ENCODE results near the gene MELTF.

The MELTF gene

GRCh38 chr3:197026481-197026866, 3.1 kb downstream of the MELTF start:
- DNase-seq: no peak

DNA sequence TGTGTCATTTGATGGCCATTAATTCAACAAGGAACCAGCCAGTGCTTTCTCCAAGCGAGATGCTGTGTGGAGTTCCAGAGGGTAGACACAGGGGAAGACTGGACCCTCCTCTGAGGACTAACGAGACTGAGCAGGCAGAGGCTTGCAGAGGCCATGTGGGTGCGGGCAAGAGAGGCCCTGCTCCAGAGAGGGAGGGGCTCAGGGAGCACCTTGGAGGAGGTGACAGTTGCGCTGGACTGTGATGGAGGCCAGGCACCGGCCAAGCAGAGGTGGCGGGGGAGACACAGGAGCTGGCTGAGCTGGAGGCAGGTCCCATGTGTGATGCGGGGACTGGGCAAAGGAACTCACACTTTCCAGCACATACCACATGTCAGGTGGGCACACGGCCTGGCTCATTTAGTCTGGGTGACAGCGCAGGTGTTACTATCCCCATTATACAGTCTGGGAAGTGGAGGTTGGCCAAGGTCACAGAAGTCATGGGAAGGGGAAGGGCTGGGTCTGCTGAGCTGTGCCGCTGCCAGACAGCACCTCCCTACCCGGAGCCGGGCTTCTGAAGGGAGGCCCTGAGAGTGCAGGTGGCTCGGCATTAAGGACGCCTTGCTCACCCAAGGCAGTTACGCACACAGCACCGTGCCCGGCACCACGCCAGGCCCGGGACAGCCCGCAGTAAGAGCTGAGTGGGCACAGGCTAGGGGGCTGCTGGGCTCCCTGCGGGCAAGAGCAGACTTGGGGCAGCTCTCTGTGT, 3.7 kb downstream of the MELTF start:
- no peak for DNase-seq

GRCh38 chr3:197024881-197025735, 4.5 kb downstream of the MELTF start:
- DNase-seq: no peak

DNA sequence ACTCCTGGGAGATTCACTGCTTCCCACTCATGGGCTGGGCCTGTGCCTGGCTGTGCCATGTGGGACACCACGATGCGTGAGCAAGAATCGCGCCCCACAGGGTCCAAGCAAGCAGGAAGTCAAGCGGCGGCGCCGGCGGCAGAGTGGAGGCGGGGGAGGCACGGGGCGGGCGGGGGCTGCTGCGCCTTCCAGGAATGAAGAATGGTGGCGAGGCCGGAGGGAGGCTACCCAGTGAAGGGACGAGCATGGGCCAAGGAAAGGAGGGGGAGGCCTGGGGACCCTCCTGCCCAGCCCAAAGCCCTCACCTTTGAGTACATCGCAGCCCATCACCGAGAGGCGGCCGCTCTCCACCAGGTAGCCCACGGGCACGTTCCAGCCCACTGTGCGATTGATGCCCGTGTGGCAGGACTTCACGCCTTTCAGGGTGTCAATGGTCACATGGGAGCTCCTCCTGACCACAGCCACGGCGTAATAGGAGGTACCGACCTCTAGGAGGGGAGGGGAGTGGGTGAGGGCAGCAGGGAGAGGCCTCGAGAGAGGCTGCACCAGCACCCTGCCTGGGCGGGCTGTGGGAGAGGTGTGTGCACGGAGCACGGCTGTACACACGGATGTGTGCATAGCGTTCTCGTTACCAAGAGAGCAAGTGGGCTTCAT, 5.5 kb downstream of the MELTF start:
- DNase-seq: no peak

DNA sequence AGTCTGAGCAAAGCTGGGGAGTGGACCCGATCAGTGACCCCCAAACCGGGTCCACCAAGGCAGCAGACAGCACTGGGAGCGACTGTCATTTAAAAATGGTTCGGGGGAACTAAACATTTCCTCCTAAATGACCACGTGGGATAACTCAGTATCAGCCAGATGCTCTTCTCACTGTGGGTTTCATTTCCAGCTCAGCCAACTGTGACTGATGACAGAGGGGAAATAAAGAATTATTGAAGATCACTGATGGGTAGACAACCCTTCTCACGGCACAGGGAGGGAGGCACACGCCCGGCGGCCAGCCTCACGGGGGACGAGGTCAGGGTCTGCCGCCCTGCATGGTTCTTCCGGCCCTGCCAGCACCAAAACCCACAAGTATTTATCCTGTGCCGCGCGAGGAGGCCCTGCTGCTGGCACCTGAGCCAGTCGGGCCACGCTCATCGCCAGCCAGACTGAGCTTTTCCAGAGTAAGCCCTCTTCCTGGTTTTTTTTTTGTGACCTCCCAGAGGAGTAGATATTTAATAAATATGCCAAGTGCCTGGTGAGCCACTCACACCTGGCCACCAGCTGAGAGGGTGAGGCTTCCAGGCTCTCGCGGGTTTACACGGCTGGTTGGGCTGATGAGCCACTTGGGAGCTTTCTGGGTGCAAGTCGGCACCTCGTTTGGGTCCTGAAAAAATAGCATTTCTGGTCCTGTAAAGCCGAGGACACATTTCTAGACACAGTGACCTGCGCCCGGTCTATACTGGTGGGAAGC, 6.2 kb downstream of the MELTF start:
- DNase-seq: no peak

DNA sequence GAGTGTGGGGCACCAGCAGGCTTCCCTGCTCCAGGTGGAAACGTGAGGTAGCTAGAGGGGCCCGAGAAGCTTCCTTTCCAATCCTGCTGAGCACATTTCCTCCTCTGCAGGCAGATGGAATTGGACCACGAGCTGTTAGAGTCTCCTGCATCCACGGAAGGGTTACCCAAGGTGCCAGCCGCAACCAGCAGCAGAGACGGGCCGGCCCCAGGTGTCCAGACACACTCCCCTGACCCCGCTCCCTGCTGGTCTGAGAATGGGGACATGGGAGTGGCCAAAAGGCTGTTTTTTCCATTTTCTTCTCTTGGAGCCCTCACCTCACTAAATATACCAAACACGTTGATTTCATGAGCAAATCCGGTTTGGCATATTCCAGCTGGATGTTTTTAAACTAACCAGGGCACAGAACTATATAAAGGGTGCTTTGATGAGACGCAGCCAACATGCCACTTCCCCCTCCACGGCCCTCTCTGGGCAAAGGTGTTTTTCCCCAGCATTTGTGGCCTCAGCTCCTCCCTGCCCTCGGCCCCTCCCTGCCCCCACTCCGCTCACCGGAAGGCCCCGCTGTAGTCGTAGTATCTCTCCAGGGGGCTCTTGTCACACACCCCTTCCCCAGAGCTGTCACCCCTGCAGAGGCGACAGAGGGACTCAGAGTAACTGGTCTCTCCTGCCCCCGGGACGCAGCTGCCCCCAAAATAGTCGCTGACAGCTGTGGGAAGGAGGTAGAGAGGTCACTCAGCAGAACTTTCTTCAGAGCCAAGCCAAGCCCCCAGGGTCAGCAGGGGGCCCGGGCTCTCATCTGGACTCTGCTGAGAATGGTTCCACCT, 7.0 kb downstream of the MELTF start:
- DNase-seq: no peak

GRCh38 chr3:197021729-197022404, 7.8 kb downstream of the MELTF start:
- no peak for DNase-seq

GRCh38 chr3:197021231-197021630, 8.4 kb downstream of the MELTF start:
- DNase-seq: no peak

DNA sequence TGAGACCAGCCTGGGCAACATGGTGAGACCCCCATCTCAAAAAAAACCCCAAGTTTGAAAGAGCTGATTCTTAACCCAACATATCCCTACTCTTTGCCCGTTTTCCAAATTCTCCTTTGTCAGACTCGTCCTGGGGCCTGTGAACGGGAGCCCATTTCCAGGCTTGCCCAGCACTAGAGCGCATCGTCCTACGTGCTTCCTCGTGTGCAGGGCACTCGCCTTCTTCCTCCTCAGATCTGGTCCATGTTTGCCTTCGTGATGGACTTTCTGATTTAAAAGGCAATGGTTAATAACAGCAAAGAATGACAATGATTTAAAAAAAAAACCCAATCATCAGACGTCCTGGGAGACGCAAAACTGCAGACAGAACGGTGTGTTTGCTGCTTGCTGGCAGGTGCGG, 10.1 kb downstream of the MELTF start:
- DNase-seq: no peak

GRCh38 chr3:197019021-197019420, 10.6 kb downstream of the MELTF start:
- no peak for DNase-seq

DNA sequence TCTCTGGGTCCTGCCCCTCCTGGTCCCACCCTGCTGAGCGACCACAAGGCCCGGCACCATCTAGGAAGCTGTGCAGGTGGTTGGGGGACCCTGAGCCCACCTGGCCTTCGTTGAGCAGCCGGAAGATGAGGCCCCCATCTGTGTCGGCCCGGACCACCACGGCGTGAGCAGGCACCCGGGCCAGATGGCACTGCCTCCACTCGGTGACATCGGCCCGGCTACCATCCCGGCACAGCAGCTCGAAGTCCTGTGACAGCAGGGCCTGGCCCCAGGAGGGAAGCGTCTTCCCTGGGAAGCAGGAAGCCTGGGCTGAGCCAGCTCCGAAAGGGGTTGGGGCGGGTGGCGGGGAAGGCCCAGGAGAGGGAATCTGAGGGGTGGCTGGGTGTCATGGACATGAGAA, 12.6 kb downstream of the MELTF start:
- DNase-seq: no peak

DNA sequence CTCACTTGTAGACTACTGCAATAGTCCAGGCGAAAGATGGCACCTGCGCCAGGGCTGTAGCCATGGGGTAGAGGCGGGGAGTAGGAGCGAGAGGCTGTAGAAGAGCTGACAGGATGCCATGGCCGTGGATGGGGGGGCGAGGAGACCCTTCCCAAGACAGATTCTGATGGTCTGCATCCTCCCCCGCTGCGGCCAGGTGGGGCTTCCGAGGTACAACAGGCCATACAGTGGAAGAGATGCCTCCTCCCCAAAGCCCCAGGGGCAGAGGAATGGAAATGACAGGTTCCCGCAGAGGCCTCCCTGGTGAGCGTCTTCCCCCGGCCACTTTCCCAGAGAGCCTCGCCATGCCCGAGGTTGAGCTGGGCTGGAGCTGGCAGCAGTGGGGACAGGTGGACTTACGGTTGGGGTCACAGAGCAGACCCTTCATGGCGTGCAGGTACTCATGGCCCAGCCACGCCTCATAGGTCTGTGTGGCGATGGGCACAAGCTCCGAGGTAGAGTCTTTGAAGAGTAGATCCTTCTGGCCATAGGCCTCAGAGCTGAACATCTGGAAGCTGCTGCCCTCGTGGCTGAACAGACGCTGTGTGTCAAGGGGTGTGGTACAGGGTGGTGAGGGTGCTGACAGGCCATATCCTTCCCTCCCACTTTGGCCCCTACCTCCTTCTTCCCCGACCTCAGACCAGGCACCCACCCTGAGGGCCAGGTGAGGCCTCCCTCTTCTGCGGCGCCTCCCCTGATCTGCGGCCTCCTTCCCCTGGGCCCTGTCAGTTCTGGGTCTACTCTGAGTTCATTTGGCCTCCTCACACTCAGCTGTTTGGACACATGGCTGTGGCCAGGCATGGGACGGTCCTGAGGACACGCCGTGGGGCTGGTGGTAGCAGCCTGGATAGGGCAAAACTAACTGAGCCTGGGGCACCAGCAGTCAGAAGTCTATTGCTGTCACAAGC, 13.6 kb downstream of the MELTF start:
- DNase-seq: no peak

GRCh38 chr3:197014942-197015575, 14.6 kb downstream of the MELTF start:
- DNase-seq: no peak

DNA sequence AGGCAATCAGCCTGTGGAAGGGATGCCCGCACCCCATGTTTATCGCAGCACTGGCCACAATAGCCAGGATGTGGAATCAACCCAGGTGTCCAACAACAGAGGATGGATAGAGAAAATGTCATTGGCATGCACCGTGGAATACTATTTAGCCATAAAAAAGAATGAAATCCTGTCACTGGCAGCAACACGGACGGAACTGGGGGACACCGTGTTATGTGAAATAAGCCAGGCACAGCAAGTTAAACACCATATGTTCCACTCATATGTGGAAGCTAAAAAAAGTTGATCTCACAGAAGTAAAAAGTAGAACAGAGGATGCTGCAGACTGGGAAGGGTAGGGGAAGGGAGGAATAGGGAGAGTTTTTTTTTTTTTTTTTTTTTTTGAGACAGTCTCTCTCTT, 15.6 kb downstream of the MELTF start:
- DNase-seq: no peak

- no peak for DNase-seq
Measured at GRCh38 chr3:197012540-197012883, 17.1 kb downstream of the MELTF start.

DNA sequence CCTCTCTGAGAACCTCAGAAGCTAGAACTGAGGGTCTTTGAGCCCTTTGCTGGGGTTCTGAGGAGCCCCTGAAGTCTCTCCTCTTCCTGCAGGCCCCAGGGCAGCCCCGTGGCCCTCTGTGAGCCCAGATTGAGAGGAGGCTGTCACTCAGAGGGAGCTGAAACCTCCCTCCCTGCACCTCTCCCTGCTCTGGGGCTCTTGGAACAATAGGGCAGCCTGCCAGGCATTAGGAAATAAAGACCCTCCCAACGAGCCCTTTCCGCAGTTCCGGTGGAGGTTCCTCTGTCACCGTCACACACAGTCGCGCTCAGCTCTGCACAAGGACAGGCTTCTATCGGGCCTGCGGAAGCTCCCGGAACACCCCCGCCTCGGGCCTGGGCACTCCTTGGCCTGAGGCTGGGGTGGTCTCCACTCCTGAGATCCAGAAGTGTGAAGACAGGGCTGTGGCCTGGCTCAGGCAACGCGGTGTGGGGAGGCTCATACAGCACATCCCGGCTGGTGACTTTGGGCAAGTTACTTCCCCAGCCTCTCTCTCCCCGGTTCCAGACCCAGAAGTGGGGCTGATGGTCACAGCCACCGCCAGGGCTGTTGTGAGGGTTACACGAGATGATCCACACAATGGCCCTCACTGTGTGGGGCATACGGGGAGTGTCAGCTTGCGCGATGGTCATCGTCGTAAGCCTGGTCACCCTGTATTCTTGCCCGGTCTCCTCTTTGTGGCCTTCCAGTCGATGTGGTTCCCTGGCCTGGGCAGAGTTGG, 17.7 kb downstream of the MELTF start:
- no peak for DNase-seq

DNA sequence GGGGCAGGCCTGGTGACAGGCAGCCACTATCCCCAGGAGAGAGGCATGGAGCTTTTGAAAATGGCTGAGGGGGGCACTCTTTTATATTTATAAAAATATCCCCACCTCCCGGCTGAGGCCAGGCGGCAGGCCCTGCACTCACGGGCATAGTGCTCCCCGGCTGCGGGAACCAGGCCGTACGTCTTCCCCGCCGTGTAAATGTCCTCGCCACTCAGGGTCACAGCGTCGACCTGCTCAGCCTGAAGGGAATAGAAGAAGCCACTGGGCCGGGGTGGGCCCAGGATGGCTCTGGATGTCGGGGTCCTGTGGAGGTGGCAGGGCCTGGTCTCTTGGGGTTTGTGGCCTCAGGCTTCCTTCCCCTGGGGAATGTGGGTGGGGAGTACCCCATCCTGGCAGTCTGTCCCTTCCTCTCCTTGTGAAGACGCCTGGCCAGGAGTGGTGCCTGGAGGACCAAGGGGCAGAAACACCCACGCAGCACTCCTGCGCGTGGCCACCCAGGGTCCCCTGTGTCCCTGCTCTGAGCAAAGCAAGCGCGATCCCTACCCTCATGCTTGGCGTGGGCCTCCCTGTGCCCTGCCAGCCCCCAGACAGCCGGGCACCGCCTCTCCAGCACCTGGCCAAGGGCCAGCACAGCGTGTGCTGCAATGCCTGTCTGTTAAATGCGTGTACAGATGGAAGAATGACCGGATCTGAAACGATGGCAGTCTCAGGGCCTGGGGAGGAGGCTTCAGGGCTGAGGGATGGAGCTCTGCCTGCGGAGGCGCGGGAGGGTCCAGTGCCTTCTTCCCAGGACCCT, 18.9 kb downstream of the MELTF start:
- no peak for DNase-seq

- no peak for DNase-seq
Measured at GRCh38 chr3:197009532-197010019, 20.0 kb downstream of the MELTF start.
